Smooth muscle cell (in vitro differentiated cells): ENCODE results near the gene MOK. TPM values are rescaled to one million over a fixed set of nuclear protein-coding genes. Genes with fewer than 3 reads are reported as not detected.

Experiments
- DNase-seq: peaks from one replicate; lab custom pipeline; 2025; ENCODE audit not compliant: unreplicated experiment; lab: John Stamatoyannopoulos, UW
- H2AFZ ChIP-seq: fragments of 200-600 bp; sonication (generic); 2 replicates; pipeline ENCODE4 v1.6.0; 2016; ENCODE audit warnings: antibody characterized with exemption, low read depth, mild to moderate bottlenecking
- H3F3A ChIP-seq: fragments of 200-600 bp; sonication (generic); 2 replicates; pipeline ENCODE4 v1.6.0; 2017; ENCODE audit warnings: antibody characterized with exemption, low read depth
- H3K27ac ChIP-seq: fragments of 200-600 bp; sonication (generic); 2 replicates; pipeline ENCODE4 v1.5.1; 2016; ENCODE audit warnings: low read depth, mild to moderate bottlenecking
- H3K27me3 ChIP-seq: fragments of 200-600 bp; sonication (generic); 2 replicates; pipeline ENCODE4 v1.6.1; 2016; ENCODE audit warnings: low read depth, mild to moderate bottlenecking
- H3K36me3 ChIP-seq: fragments of 200-600 bp; sonication (generic); 2 replicates; pipeline ENCODE4 v1.5.1; 2016; ENCODE audit warnings: low read depth
- H3K4me1 ChIP-seq: fragments of 200-600 bp; sonication (generic); 2 replicates; pipeline ENCODE4 v1.5.1; 2016; ENCODE audit warnings: low read depth
- H3K4me2 ChIP-seq: fragments of 200-600 bp; sonication (generic); 2 replicates; pipeline ENCODE4 v1.6.0; 2016; ENCODE audit warnings: mild to moderate bottlenecking
- H3K4me3 ChIP-seq: fragments of 200-600 bp; sonication (generic); 2 replicates; pipeline ENCODE4 v1.5.1; 2016; ENCODE audit warnings: mild to moderate bottlenecking
- H3K79me2 ChIP-seq: fragments of 200-600 bp; sonication (generic); 2 replicates; pipeline ENCODE4 v1.6.0; 2016; ENCODE audit warnings: low read depth, mild to moderate bottlenecking
- H3K9ac ChIP-seq: fragments of 200-600 bp; sonication (generic); 2 replicates; pipeline ENCODE4 v1.6.0; 2016; ENCODE audit warnings: low read depth
- H3K9me3 ChIP-seq: fragments of 200-600 bp; sonication (generic); replicated peaks from 2 replicates; pipeline ENCODE4 v1.5.1; 2016; ENCODE audit warnings: low read depth
- H4K20me1 ChIP-seq: fragments of 200-600 bp; sonication (generic); 2 replicates; pipeline ENCODE4 v1.6.0; 2016; ENCODE audit warnings: low read depth
- CTCF ChIP-seq: fragments of 200-600 bp; sonication (generic); IDR thresholded peaks from 2 replicates; pipeline ENCODE4 v1.5.1; 2017; ENCODE audit warnings: borderline replicate concordance, mild to moderate bottlenecking, antibody characterized with exemption; ENCODE audit not compliant: insufficient read depth, poor library complexity, severe bottlenecking
- whole genome bisulfite sequencing: methylation state at CpG from one replicate; pipeline ENCODE4 v1.1.7; 2016; ENCODE audit warnings: low lambda C conversion rate; 5-methylcytosine and 5-hydroxymethylcytosine counted together
- polyA plus RNA-seq: library from polyadenylated mRNA; unstranded; fragments of >200 nt; fragmentation: Nextera tagmentation; extraction: Ambion mirVana; gene quantifications from 2 replicates; pipeline ENCODE4 v1.2.1, GENCODE V29; 2016
- total RNA-seq: library from RNA; depleted of rRNA; stranded (reverse); fragments of >200 nt; gene quantifications from 2 replicates; pipeline ENCODE4 v1.2.3, GENCODE V29; 2014

The MOK gene
- total and polyA plus RNA-seq, 2 experiments from 2014 or later = 4.7 to 6.4 TPM

GRCh38 chr14:102279282-102279681 is 25.7 kb downstream of the MOK start:
- H3K27me3 ChIP-seq = no peaks in the 10 kb centered on the region
- H3K79me2 ChIP-seq = no peaks in the 10 kb centered on the region
- H3K27ac ChIP-seq = peak overlapping the region; percentile 69
- TF ChIP-seq CTCF = no peak
- no peaks in the 10 kb centered on the region for H3F3A ChIP-seq
- no peaks in the 10 kb centered on the region for H3K36me3 ChIP-seq
- H3K9me3 ChIP-seq = no peaks in the 10 kb centered on the region
- no peak overlapping the region for H2AFZ ChIP-seq
- H4K20me1 ChIP-seq = no peaks in the 10 kb centered on the region
- no peaks in the 10 kb centered on the region for H3K4me1 ChIP-seq
- H3K4me3 ChIP-seq = no peak overlapping the region
- no peak overlapping the region for H3K9ac ChIP-seq
- WGBS = 99% methylated on average over 3 of the region's 3 CpGs
- peak overlapping the region; percentile 1 for H3K4me2 ChIP-seq
- no peak for DNase-seq

GRCh38 chr14:102278631-102278935 is 26.4 kb downstream of the MOK start:
- WGBS = 89% methylated on average over 6 of the region's 6 CpGs
- no peak overlapping the region for H3K9ac ChIP-seq
- no peak overlapping the region for H3K27ac ChIP-seq

GRCh38 chr14:102277874-102278630 is 26.9 kb downstream of the MOK start:
- no peak overlapping the region for H3K4me3 ChIP-seq
- no peak overlapping the region for H3K27ac ChIP-seq
- H3K79me2 ChIP-seq = no peaks in the 10 kb centered on the region
- no peak overlapping the region for H3K9ac ChIP-seq
- no peak overlapping the region for H2AFZ ChIP-seq
- H3K36me3 ChIP-seq = no peaks in the 10 kb centered on the region
- H4K20me1 ChIP-seq = no peaks in the 10 kb centered on the region
- no peak overlapping the region for H3K4me2 ChIP-seq
- H3F3A ChIP-seq = no peaks in the 10 kb centered on the region
- TF ChIP-seq CTCF = no peak
- no peaks in the 10 kb centered on the region for H3K4me1 ChIP-seq
- no peaks in the 10 kb centered on the region for H3K9me3 ChIP-seq
- no peak for DNase-seq
- 82% methylated on average over 7 of the region's 7 CpGs for WGBS
- H3K27me3 ChIP-seq = no peaks in the 10 kb centered on the region

More at GRCh38 chr14:102278631-102278935, 26.4 kb downstream of the MOK start:
- Histone ChIP-seq H3K36me3 (no peaks in the 10 kb centered on the region), H3K27me3 (no peaks in the 10 kb centered on the region), H3F3A (no peaks in the 10 kb centered on the region), H3K4me3 (no peak overlapping the region), H3K9me3 (no peaks in the 10 kb centered on the region), H2AFZ (no peak overlapping the region), H3K79me2 (no peaks in the 10 kb centered on the region), H3K4me1 (no peaks in the 10 kb centered on the region), H4K20me1 (no peaks in the 10 kb centered on the region), H3K4me2 (no peak overlapping the region)
- no peak for TF ChIP-seq CTCF
- no peak for DNase-seq

GRCh38 chr14:102275866-102276265 is 29.1 kb downstream of the MOK start:
- Histone ChIP-seq H3K27ac (no peak overlapping the region), H2AFZ (no peak overlapping the region), H3F3A (no peaks in the 10 kb centered on the region), H3K4me1 (no peaks in the 10 kb centered on the region), H3K9me3 (no peaks in the 10 kb centered on the region), H3K4me2 (no peak overlapping the region), H3K27me3 (no peaks in the 10 kb centered on the region), H3K36me3 (no peaks in the 10 kb centered on the region), H4K20me1 (no peaks in the 10 kb centered on the region), H3K9ac (no peak overlapping the region), H3K4me3 (no peak overlapping the region), H3K79me2 (no peaks in the 10 kb centered on the region)
- 98% methylated on average over 7 of the region's 7 CpGs for WGBS
- no peak for TF ChIP-seq CTCF
- no peak for DNase-seq
